GM19351 (cell line): ENCODE data around the gene GSG1L2.
"Not testable (repeated sequence)": the region's sequence is repeated elsewhere in the genome, so short reads cannot be mapped to it uniquely, and the experiment has no call there.

Experiments
- ATAC-seq: cut with Tn5 transposase; IDR thresholded peaks from one replicate; pipeline ENCODE4 v1.9.1; 2021; ENCODE audit warnings: mild to moderate bottlenecking, moderate library complexity; ENCODE audit not compliant: unreplicated experiment

The GSG1L2 gene

GRCh38 chr17:9790889-9791876 lies 30.7 kb downstream of the GSG1L2 start, which contains the start of gene DHRS7C:
Gene DHRS7C, minus strand, starts transcription at chr17:9791592. Its CDS starts 308 bp downstream, at chr17:9791284.
- no peak for ATAC-seq

DNA sequence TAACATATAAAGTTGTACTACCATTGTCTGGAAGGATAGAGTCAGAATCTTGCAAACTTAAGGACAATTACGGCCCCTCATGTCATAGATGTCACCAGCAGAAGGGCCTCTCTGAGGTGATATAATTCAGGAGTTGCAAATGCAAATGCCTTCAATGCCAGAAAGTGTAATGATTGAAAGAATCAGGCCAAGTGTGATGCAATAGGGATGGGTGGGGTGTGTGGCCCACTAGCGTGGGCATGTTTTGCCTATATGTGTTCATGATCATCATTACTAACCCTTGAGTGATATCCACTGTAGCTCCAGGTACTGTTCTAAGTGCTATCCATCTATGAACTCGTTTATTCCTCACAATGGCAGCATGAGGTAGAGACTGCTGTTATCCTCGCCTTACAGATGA lies 31.6 kb downstream of the GSG1L2 start:
- ATAC-seq = no peak

GRCh38 chr17:9788601-9789000 lies 33.3 kb downstream of the GSG1L2 start:
- ATAC-seq = no peak

GRCh38 chr17:9784544-9784943 lies 37.3 kb downstream of the GSG1L2 start:
- ATAC-seq = no peak

GRCh38 chr17:9783465-9783864 lies 38.4 kb downstream of the GSG1L2 start:
- not testable (repeated sequence) for ATAC-seq

DNA sequence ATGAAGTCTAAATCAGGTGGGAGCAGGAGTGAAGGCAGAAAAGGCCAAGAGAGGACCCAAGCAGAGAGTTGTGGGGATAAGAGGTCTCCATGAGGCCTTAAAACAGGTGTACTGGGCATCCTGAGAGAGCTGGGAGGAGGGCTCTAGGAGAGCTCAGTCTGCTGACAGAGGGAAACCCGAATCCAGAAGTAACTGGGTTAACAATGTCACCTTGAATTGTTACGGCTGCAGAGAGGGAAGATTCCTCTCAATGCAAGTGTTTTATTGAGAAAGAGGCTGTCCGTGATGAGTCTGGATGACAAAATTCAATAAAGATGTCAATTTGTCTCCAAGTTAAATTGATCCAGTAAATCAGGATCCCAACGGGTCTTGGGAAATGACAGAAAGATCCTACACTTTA lies 38.8 kb downstream of the GSG1L2 start:
- no peak for ATAC-seq

DNA sequence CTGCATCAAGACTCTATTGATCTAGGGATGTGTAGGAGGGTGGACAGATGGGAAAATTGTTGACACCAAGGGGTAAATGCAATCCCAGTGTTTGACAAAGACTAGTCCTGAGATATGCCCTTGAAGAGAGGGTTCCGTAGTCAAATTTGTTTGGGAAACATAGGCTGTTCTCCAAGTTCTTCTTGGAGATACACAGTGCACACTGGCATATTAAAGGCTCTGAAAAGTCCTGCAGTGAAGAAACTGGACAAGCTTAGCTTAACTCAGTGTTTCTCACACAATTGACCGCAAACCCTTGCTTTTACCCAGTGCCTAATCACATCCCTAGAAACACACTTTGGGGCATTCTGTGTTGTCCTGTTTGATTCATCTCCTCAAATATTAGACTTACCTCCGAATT lies 41.3 kb downstream of the GSG1L2 start:
- no peak for ATAC-seq

GRCh38 chr17:9776911-9777310 lies 45.0 kb downstream of the GSG1L2 start:
- ATAC-seq = no peak

GRCh38 chr17:9772658-9773057 lies 49.2 kb downstream of the GSG1L2 start:
- no peak for ATAC-seq

- no peak for ATAC-seq
Observed at GRCh38 chr17:9771465-9771864, 50.4 kb downstream of the GSG1L2 start.

DNA sequence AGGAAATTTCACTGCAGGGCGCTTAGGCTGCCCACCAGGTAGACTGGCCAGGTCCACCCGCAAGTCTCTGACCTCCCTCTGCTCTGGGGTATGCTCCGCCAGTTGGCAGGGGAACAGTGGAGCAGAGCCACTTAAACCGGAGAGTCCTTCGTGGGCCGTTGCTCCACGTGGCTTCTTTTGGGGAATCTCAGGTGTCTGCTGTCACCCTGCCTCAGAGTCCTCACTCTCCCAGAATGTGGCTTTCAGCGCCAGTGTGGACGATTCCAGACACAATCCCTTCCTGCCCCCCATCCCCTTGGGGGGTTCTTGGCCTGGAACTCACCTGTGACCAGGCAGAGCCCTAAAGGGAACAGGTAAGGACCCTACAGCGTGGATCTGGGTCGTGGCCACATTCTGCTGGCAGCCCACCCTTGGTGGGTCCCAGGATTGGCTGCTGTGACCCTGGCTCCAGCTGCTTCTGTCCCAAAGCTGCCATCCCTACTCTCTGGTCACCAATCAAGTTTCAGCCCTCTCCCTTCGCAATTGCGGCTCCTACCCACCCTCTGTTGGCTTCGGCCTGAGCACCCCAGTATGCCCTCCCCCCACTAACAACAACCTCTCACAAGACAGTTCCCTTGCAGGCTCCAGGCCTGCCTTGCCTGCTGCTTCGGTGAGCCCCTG lies 52.7 kb downstream of the GSG1L2 start:
- no peak for ATAC-seq

DNA sequence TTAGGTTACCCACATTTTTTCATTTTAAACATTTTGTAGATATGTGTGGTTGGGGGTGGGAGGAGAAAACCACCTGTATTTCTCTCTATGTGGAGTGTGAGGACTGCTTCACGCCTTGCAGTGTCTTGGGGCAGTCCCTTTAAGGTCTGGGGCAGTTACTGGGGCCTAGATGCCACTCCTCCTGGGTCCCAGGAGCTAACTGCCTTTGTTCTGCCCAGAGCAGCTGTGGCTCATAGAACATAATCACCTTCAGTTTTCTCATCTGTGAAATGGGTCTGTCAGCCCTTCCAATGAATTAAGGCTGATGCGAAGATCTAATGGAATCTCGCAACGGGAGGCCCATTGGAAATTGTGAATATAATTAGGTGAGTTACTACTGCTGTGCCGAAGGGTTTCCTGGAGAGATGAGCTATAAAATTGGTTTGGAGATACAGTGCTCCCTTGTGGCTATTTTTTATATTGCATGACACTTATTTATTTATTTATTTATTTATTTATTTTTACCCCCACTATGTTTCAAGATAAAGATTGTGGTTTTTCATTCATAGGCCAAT lies 53.4 kb downstream of the GSG1L2 start:
- no peak for ATAC-seq

DNA sequence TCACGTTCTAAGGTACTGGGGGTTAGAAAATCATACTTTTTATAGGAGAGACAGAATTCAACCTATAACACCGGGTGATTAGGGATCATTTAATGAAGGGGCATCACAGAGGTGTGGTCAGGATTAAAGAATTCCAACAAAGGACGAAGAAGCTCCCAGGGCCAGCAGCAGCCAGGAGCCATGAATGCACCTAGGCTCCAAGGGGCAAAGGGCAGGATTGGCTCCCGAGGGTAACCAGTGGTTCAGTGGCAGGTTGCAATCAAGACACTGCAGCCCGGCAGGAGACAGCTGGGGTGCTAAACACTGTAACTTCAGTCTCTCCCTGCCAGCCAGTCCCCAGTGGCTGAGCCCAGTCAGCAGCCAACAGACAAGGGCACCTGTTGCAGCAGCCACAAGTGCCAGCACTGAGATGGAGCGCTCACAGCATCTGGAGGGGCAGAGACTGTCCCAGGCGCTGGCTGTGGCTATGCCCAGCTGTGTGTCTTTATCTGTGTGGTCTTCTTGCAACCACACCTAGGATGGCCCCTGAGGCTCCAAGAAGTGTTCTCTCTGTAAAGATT lies 54.4 kb downstream of the GSG1L2 start:
- no peak for ATAC-seq

DNA sequence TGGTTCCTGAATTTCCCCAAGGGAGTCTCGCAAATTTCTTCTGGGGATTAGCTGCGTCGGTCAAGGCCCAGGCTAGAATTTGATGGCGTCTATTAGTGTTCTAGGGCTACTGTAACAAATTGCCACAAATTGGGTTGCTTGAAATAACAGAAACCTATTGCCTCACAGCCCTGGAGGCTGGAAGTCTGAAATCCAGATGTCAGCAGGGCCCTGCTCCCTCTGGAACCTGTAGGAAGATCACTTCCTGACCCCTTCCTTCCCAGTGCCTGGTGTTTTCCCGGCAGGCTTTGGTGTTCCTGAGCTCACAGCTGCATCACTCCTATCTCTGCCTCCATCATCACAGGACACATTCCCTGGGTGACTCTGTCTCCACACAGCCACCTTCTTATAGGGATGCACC lies 54.9 kb downstream of the GSG1L2 start:
- no peak for ATAC-seq

DNA sequence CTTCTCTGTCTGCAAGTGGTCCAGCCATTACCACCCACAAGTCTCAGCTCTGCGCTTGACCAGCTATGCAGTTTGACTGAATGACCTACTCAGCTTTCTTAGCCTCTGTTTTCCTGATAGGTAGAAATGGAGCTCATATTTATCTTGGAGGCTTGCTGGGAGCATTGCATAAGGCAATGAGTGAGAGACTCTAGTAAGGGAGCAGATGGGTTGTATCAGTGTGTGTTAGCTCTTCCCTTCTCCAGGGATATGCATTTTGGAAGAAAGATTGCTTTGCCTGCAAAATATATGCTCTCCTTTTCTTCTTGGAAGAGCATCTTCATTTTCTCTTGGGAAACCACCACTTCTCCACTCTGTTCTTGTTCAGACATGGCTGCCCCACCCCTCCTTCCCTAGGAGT lies 56.6 kb downstream of the GSG1L2 start:
- no peak for ATAC-seq

DNA sequence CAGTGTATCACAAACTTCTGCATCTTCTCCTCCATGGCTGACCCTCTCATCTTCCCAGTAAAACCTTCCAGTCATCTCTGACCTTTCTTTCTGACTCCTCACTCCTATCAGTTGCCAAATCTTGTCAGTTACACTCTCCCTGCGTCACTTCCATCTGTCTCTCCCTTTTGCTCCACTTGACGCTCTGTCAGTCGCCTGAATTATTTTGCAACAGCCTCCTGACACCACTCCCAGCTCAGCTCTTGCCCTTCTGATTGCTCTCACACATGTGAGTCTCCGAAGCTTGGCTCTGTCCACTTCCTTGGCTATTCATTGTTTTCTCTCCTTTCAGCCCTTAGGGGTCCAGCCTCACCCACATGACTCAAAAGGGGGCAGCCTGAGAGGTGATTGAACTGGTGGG lies 58.2 kb downstream of the GSG1L2 start:
- no peak for ATAC-seq

DNA sequence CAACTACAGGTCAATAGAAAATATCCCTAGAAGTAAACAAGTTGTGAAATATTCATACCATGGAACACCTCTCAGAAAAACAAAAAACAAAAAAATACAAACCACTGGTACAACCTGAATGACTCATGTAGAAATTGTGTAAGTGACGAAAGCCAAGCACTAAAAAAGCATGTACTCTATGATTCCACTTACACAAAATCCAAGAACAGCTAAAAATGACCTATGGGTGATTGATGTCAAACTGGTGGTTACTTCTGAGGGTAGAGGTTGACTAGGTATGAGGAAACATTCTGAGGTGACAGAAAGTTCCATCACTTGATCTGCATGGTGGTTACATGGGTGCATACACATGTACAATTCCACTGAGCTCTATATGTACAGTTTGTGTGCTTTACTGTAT lies 61.6 kb downstream of the GSG1L2 start:
- ATAC-seq = no peak

GRCh38 chr17:9755083-9755482 lies 66.8 kb downstream of the GSG1L2 start:
- ATAC-seq = no peak
